CD4-positive, alpha-beta T cell treated with Interferon alpha-2 for 1 hour (primary cell): Measurements from ENCODE around the gene IL17B.
"Not testable (repeated sequence)": the region's sequence is repeated elsewhere in the genome, so short reads cannot be mapped to it uniquely, and the experiment has no call there.

Source experiments
- DNase-seq, 2 donors: peaks; one replicate each; pipeline ENCODE4 v3.0.0-alpha.2; 2020 to 2022

The IL17B gene

GRCh38 chr5:149399775-149400174 lies 20.7 kb upstream of the IL17B start:
- no peak for DNase-seq

GRCh38 chr5:149398747-149399266 lies 19.7 kb upstream of the IL17B start:
- DNase-seq, result not testable (repeated sequence)

- DNase-seq, result no peak
Observed at GRCh38 chr5:149397530-149397929, 18.4 kb upstream of the IL17B start.

- DNase-seq, result not testable (repeated sequence)
Observed at GRCh38 chr5:149394996-149395395, 15.9 kb upstream of the IL17B start.

GRCh38 chr5:149392718-149393117 lies 13.6 kb upstream of the IL17B start:
- DNase-seq, result no peak

GRCh38 chr5:149391524-149391923 lies 12.4 kb upstream of the IL17B start:
- DNase-seq, result no peak

- not testable (repeated sequence) for DNase-seq
Observed at GRCh38 chr5:149391076-149391475, 12.0 kb upstream of the IL17B start.

GRCh38 chr5:149389552-149390495 lies 10.7 kb upstream of the IL17B start:
- no peak for DNase-seq

- no peak for DNase-seq
Observed at GRCh38 chr5:149388498-149389190, 9.6 kb upstream of the IL17B start.

- DNase-seq, result no peak
Observed at GRCh38 chr5:149387982-149388381, 8.9 kb upstream of the IL17B start.

GRCh38 chr5:149387081-149387631 lies 8.1 kb upstream of the IL17B start:
- no peak for DNase-seq

- no peak for DNase-seq
Observed at GRCh38 chr5:149386166-149386565, 7.1 kb upstream of the IL17B start.

- no peak for DNase-seq
Observed at GRCh38 chr5:149383399-149383798, 4.3 kb upstream of the IL17B start.

GRCh38 chr5:149382517-149383220 lies 3.6 kb upstream of the IL17B start:
- DNase-seq, result no peak

GRCh38 chr5:149381986-149382338 lies 2.9 kb upstream of the IL17B start:
- peak; percentile 53 to 69 for DNase-seq

- no peak for DNase-seq
Observed at GRCh38 chr5:149381261-149381985, 2.3 kb upstream of the IL17B start.

GRCh38 chr5:149380466-149381121 lies 1.5 kb upstream of the IL17B start:
- DNase-seq, result no peak

- DNase-seq, result no peak
Observed at GRCh38 chr5:149379818-149380374, 804 bp upstream of the IL17B start.

- DNase-seq, result no peak
Observed at GRCh38 chr5:149378241-149378820, 761 bp downstream of the IL17B start.

- DNase-seq, result no peak
Observed at GRCh38 chr5:149376711-149377447, 2.2 kb downstream of the IL17B start.
